Coronary artery (tissue), 2 donors: ENCODE measurements around the gene CCDC169.

Experiments used
- DNase-seq: peaks from one replicate; pipeline ENCODE4 v3.0.0-alpha.2; 2017; ENCODE audit warnings: low spot score
- H3K27ac ChIP-seq, 2 donors: fragments of 200-600 bp; sonication (generic); one replicate each; pipeline ENCODE4 v1.5.1; 2016 to 2019
- H3K4me3 ChIP-seq: fragments of 200-600 bp; sonication (generic); 2 replicates; pipeline ENCODE4 v1.5.1; 2016; ENCODE audit warnings: mild to moderate bottlenecking, moderate library complexity
- TF ChIP-seq, protein P1 (sequence below): fragments of 200-600 bp; sonication (generic); IDR thresholded peaks from one replicate; pipeline ENCODE4 v1.5.1; 2019; ENCODE audit warnings: antibody characterized with exemption

CCDC169 gene

DNA sequence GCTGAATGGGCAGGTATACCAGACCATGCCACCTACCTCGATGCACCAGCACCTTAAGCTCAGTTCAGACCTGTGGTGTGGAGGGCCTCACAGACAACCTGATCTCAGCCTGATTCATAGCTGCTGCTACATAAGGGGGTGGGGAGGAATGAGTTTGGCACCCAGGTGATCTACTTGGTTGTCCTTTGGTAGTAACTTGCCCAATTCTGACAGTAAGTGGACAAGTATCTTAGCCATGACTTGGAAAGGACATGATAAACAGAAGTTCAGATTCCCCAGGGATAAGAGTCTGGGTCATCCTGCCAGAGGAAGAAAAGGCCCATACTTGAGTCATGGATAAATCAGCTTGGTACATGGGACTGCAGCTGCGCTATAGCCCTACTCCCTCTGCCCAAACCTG, 54.9 kb downstream of the CCDC169 start:
- Histone ChIP-seq H3K27ac (no peak overlapping the region), H3K4me3 (no peak overlapping the region)
- DNase-seq: no peak
- TF ChIP-seq, protein P1, sequence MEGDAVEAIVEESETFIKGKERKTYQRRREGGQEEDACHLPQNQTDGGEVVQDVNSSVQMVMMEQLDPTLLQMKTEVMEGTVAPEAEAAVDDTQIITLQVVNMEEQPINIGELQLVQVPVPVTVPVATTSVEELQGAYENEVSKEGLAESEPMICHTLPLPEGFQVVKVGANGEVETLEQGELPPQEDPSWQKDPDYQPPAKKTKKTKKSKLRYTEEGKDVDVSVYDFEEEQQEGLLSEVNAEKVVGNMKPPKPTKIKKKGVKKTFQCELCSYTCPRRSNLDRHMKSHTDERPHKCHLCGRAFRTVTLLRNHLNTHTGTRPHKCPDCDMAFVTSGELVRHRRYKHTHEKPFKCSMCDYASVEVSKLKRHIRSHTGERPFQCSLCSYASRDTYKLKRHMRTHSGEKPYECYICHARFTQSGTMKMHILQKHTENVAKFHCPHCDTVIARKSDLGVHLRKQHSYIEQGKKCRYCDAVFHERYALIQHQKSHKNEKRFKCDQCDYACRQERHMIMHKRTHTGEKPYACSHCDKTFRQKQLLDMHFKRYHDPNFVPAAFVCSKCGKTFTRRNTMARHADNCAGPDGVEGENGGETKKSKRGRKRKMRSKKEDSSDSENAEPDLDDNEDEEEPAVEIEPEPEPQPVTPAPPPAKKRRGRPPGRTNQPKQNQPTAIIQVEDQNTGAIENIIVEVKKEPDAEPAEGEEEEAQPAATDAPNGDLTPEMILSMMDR: no peak

DNA sequence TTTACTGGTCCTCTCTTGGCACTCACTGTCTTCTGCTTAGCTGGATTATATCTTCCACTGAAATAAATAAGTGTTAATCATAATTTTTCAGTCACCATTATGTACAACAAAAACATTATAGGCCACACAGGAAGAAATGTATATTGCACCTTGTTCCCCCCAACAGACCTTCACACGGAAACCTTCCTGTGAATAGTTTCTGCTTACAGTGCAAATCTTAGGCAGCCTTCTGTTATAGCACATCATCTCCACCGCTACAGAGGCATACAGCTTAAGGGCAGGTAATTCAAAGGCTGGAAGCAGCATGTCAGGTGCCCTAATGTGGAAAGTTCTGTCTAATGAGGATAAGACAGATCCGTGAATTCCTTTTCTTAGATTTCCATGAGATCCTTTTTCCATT, 66.4 kb downstream of the CCDC169 start:
- DNase-seq: no peak
- H3K4me3 ChIP-seq: no peak overlapping the region
- H3K27ac ChIP-seq: no peak overlapping the region
- TF ChIP-seq, protein P1: no peak

DNA sequence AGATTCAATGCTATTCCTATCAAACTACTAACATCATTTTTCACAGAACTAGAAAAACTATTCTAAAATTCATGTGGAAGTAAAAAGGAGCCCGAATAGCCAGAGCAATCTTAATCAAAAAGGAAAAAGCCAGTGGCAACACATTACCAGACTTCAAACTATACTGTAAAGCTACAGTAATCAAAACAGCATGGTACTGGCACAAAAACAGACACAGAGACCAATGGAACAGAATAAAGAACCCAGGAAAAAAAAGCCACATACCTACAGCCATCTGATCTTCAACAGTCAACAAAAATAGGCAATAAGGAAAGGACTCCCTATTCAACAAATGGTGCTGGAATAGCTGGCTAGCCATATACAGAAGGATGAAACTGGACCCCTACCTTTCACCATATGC, 72.9 kb downstream of the CCDC169 start:
- DNase-seq: no peak
- TF ChIP-seq, protein P1: no peak
- Histone ChIP-seq H3K4me3 (no peak overlapping the region), H3K27ac (no peak overlapping the region)

DNA sequence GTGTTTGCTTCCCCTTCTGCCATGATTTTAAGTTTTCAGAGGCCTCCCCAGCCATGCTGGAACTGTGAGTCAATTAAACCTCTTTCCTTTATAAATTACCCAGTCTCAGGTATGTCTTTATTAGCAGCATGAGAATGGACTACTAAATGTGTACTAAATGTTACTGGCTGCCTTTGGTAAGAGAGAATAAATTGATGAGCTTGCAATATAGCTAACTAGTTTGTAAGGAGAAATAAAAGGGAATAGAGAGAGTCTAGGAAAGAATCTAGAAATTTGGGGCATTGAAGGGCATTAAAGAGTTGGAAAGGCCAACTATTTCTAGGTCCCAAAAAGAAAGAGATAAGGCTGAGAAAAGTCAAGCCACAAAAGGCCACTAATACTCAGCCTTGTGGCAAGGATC, 77.7 kb downstream of the CCDC169 start:
- Histone ChIP-seq H3K4me3 (no peak overlapping the region), H3K27ac (no peak overlapping the region)
- TF ChIP-seq, protein P1: no peak
- no peak for DNase-seq

DNA sequence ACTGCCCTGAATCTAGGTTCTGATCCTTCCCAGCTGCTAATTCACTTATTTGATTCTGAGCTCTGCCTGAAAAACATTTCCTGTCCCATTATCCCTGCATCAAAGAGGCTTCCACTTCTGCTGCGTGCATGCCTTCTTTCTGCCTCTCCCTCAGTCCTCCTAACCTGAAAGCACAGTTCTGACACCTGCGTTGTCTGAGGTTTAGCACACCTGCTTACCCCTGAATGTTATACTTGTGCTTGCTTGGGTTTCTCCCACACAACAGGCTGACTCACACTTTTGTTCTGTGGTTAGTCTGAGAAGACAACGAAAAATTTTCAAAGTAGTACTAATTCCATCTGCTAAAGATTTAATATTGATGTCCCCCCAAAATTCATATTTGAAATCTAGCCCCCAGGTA, 80.2 kb downstream of the CCDC169 start:
- TF ChIP-seq, protein P1: no peak
- no peak for DNase-seq
- H3K27ac ChIP-seq: no peak overlapping the region

DNA sequence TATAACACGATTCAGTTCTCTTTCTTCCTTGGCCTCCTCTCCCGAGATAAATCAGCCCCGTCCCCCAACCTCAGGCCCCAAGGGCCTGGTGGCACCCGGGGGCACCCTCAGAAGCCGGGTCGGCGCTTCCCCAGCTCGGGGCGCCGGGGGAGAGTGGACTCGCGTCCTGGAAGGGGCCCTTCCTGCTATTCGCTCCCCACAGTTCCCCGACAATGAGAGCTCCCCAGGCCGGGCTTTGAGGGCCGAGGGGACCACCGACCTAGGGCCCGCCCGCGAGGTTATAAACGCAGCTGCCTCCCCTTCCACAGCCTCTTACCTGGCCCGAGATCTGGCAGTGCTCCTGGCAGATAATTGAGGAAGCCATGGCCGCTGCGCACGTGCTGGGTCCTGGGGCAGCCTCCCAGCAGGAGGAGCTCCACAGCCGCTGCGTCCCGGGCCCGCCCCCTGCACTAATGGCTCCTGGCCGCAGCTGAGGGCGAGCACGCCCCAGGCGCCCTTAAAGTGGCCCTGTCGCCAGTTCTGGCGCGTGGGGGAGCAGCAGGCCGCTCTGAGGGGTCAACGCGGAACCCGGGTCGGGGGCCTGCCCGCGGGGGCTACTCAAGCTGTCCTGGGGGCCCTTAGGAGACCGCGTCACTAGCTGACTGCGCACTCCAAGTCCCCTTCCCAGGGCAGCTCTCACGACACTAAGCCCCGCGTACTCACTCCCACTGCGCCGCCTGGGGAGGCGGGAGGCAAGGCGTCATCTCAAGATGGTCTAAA, 83.3 kb downstream of the CCDC169 start, which contains the start of gene SOHLH2:
TSS of gene SOHLH2 (minus strand) at position 394 of the 759 bp plus-strand sequence. CDS start at position 364, 30 bp downstream.
- TF ChIP-seq, protein P1: no peak
- H3K4me3 ChIP-seq: no peak within 1 kb of the TSS
- H3K27ac ChIP-seq: no peak within 1 kb of the TSS
- DNase-seq: no peak

More for the DNA sequence above, 80.2 kb downstream of the CCDC169 start:
- H3K4me3 ChIP-seq: no peak overlapping the region

DNA sequence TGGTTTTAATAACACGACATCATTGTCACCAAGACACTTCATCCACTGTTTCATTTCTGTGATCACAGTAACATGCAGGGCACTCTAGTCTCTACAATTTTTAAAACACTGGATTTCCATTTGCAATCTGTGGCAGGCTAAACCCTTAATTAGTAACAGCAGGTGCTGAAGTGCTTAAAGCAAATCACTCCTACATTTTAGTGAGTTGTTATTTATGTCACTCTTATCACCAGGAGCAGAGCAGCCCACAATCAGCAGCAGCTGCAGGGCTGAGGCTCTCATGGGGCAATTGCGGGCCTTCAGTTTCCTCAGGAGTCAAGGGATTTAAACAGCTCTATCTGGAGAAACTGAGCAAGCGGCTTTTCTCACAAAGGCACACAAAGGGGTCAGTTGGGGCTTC, 84.8 kb downstream of the CCDC169 start:
- H3K27ac ChIP-seq: no peak overlapping the region
- no peak for DNase-seq
- TF ChIP-seq, protein P1: no peak
- H3K4me3 ChIP-seq: no peak overlapping the region
